ENCODE measurements around the gene STS.

STS gene, protein sequence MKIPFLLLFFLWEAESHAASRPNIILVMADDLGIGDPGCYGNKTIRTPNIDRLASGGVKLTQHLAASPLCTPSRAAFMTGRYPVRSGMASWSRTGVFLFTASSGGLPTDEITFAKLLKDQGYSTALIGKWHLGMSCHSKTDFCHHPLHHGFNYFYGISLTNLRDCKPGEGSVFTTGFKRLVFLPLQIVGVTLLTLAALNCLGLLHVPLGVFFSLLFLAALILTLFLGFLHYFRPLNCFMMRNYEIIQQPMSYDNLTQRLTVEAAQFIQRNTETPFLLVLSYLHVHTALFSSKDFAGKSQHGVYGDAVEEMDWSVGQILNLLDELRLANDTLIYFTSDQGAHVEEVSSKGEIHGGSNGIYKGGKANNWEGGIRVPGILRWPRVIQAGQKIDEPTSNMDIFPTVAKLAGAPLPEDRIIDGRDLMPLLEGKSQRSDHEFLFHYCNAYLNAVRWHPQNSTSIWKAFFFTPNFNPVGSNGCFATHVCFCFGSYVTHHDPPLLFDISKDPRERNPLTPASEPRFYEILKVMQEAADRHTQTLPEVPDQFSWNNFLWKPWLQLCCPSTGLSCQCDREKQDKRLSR

DNA sequence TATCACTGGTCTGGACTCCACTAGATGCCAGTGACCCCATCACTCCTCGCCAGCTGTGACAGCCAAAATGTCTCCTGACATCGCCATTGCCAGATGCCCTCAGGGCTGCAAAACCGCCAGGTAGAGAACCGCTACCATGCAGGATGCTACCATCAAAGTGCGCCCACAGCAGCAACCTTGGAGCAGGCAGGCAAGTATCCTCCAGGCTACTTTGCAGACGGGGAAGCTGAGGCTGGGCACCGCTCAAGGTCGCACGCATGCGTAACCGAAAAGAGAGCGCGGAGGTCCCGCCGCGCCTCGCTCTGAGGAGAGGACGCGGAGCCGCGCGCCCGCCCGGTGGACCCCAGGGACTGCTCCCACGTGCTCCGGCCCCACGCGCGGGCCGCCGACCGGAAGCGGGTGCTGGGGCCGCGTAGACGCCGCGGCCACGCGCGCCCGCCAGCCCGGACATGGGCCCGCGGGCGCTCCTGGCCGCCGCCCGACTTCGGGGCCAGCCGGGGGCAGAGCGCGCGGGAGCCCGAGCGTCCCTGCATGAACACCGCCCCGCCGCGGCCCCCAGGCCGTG lies at the start of gene STS:
STS (plus strand) TSS at position 300 of the 565 bp plus-strand sequence. CDS start 105,488 bp downstream, outside the sequence.
- peak in 1 of 2 donors; percentile 6 for DNase-seq (ENCODE audit: low read depth in 2 of 2)

GRCh38 chrX:7100022-7100421 lies 47.5 kb upstream of the STS start:
- DNase-seq (ENCODE audit: low read depth in 2 of 2), result no peak

GRCh38 chrX:7102119-7102518 lies 45.4 kb upstream of the STS start:
- no peak for DNase-seq (ENCODE audit: low read depth in 2 of 2)

DNA sequence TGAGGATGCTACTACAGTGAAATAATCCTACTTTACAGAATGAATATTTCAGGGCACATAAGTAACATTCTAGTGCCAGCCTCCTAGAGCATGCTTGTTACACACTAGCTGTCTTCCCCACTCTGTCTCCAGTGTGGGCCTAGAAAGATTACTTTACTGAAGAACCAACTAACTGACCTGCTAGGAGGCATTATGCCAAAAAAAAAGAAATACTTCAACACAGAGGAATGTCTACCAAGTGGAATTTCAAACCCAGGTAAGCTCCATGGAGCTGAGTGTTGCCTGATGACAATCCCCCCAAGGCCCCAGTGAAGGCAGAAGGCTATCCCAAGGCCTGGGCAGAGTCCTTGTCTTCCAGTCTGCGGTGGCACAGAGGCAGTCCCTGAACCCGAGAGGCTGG lies 40.9 kb upstream of the STS start:
- DNase-seq (ENCODE audit: low read depth in 2 of 2), result no peak

DNA sequence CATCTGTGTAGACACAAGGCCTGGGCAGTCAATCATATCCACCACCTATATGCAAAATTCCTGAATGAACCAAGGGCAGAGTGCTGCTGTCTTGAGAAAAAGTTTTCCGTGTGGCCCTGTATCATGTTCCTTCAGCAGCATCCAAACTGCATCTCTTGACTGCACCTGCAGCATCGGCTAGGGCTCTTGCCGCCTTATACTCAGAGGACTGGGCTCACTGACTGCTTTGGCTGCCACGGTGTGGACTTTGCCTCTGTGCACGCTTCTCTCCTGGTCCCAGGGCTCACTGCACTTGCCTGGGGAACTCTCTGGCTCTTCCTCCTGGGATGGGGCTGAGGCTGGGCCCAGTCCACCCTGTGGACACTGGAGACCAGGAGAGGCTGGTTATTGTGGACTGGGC lies 39.5 kb upstream of the STS start:
- no peak for DNase-seq (ENCODE audit: low read depth in 2 of 2)

DNA sequence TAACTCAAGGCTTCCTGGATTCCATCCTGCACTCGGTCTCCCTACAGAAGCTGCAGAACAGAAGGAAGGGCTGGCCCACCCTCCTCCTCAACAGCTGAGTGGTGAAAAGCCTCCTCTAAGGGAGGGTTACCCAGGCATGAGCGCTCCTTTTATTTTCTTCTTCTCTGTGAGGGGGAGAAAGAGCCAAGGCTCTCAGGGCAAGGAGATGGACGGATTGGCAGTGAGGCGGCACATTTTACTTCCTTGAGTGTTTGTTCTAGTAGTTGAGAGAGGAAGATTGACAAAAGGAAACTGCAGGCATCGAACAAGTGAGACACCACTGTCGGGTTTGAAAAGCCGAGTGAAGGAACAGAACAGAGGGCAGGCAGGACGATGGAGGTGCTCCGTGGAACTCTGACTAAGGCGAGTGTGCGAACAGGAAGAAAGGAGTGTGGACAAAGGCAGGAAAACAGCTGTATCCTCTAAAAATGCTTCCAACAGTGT lies 38.4 kb upstream of the STS start:
- DNase-seq (ENCODE audit: low read depth in 2 of 2), result no peak

DNA sequence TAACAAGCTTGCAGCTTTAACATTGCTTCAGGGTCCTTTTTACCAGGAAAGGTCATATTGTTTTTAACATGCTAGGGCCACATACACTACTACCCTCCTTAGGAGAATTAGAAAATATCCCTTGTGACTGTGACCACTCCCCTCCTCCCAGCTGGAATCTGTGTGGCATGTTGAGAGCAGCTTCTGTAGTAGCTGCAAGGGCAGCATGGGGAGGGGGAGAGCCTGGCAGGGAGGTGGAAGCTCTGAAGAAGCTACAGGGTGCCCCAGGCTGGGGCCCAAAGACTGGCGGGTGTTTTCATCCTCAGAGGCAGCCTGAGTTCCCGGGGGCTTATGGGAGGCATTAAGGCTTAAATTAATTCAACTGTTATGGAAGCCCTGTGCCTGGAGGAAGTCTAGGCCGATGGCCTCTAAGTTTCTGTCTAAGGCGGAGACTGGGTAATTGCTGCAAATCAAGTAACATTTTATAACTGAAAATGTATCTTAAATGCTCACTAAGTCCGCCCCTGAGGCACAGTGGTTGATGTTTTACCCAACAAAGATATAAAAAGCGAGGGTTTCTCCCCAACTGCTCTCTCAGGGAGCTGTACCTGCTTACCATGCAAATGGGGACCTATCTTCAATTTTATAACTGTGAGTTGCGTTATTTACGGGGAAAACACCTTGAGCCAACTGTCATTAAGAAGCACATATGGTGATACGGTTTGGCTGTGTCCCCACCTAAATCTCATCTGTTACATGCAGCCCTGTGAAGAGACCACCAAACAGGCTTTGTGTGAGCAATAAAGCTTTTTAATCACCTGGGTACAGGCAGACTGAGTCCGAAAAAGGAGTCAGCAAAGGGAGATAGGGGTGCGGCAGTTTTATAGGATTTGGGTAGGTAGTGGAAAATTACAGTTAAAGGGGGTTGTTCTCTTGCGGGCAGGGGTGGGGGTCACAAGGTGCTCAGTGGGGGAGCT lies 37.4 kb upstream of the STS start:
- no peak for DNase-seq (ENCODE audit: low read depth in 2 of 2)

DNA sequence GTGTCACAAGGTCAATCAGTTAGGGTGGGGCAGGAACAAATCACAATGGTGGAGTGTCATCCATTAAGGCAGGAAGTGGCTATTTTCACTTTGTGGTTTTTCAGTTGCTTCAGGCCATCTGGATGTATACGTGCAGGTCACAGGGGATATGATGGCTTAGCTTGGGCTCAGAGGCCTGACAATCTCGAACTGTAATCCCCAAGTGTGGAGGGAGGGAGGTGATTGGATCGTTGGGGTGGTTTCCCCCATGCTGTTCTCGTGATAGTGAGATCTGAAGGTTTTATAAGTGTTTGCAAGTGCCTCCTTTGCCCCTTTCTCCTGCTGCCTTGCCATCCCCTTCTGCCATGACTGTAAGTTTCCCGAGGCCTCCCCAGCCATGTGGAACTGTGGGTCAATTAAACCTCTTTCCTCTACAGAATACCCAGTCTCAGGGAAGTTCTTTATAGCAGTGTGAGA lies 36.7 kb upstream of the STS start:
- no peak for DNase-seq (ENCODE audit: low read depth in 2 of 2)

- no peak for DNase-seq (ENCODE audit: low read depth in 2 of 2)
These were observed 36.0 kb upstream of the STS start for GRCh38 chrX:7111518-7111917.

- DNase-seq (ENCODE audit: low read depth in 2 of 2), result no peak
These were observed 35.4 kb upstream of the STS start for GRCh38 chrX:7112071-7112470.

GRCh38 chrX:7115557-7115956 lies 32.0 kb upstream of the STS start:
- DNase-seq (ENCODE audit: low read depth in 2 of 2), result no peak

DNA sequence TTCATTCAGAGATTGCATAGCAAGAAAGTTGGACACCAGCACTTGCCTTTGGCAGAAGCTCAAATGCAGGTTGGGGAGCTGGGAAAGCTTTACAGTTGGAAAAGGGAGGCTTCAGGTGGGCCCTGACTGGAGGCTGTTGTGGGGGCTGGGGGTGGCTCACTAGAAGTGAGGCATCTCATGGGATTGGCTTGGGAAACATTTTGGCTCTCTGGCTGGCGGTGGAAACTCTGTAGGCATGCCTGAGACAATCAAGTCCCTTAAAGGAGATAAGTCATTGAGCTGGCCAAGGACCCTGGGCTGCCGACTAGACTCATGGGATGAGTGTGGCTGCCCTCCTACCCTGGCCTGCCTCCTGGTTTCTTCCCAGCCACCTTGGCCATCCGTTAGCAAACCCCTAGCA lies 31.4 kb upstream of the STS start:
- no peak for DNase-seq (ENCODE audit: low read depth in 2 of 2)

DNA sequence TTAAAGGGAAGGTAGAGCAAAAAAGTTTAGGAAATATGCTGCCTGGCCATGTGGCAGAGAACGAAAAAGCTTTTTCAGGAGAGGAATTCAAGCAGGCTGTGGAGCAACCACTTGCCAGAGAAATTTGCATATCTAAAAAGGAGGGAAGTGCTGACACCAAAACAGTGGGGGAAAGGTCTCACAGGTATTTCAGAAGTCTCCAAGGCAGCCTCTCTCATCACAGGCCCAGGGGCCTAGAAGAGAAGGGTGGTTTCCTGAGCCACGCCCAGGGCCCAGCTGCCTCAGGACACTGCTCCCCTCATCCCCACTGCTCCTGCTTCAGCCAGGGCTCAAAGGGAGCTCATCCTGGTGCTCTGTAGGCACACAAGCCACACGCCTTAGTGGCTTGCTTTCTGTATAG lies 29.9 kb upstream of the STS start:
- DNase-seq (ENCODE audit: low read depth in 2 of 2), result no peak

- no peak for DNase-seq (ENCODE audit: low read depth in 2 of 2)
These were observed 27.3 kb upstream of the STS start for GRCh38 chrX:7119950-7120877.

- no peak for DNase-seq (ENCODE audit: low read depth in 2 of 2)
These were observed 26.7 kb upstream of the STS start for GRCh38 chrX:7120878-7121219.

DNA sequence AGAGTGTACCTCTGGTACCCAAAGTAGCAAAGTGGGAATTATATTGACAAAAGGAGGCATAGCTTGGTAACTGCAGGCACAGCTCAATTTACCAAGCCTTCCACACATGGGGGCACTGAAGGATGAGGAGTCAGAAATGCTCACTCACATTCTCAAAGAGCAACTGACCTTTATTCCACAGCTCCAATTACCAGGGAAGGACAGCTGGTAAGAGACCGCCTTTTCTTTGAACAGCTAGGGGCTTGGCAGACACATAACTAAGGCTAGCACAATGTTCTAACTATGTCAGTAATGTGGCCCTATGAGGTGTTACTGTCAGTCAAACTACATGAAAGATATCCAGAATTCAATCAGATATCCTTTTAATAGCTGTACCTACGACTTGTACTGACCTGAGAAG lies 20.5 kb upstream of the STS start:
- no peak for DNase-seq (ENCODE audit: low read depth in 2 of 2)

- DNase-seq (ENCODE audit: low read depth in 2 of 2), result no peak
These were observed 15.9 kb upstream of the STS start for GRCh38 chrX:7131621-7132020.

- no peak for DNase-seq (ENCODE audit: low read depth in 2 of 2)
These were observed 15.0 kb upstream of the STS start for GRCh38 chrX:7132335-7133049.

DNA sequence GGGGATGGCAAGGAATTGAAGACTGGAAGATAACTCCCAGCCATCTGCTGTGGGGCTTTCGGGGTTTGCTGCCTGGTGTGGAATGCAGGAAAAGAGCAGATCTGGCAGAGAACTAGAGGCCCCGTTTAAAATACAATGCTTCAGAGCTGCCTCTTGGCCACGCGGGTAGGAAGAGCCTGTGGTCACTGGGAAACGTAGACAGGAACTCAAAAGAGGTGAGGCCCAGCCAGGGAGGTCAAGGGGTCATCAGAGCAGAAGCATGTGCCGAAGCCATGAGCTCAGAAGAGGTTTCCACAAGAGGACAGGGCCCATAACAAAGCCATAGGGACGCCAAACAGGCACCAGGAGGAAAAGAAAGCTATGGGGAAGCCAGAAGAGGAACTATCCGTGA lies 14.5 kb upstream of the STS start:
- DNase-seq (ENCODE audit: low read depth in 2 of 2), result no peak

DNA sequence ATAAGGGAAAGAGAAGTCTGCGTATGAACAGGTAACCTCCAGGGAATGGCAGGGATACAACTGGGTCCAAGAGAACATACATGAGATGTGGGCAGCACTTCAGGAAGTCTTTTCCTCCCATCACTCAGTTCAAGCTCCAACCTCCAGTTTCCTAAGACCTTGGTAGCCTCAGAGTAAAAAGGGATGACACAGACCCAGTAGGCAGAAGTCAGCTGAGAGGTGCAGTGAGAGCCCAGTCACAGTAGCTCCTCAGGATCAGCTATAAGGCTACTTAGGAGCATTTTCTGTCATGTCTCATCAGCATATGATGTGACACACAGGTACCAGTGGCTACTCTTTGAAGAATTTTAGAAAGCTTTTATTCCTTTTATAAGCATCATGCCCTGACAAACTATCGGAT lies 12.5 kb upstream of the STS start:
- no peak for DNase-seq (ENCODE audit: low read depth in 2 of 2)

Measured in activated CD4-positive, alpha-beta T cell treated with anti-CD3 and anti-CD28 coated beads for 24 hours (primary cell).